ENCODE data around the gene SNX25. TPM values are rescaled to one million over a fixed set of nuclear protein-coding genes. Genes with fewer than 3 reads are reported as not detected.

Gene SNX25
- total RNA-seq, 4 donors from 2014 or later, result 36.9 to 71.3 (median 42.7) TPM

DNA sequence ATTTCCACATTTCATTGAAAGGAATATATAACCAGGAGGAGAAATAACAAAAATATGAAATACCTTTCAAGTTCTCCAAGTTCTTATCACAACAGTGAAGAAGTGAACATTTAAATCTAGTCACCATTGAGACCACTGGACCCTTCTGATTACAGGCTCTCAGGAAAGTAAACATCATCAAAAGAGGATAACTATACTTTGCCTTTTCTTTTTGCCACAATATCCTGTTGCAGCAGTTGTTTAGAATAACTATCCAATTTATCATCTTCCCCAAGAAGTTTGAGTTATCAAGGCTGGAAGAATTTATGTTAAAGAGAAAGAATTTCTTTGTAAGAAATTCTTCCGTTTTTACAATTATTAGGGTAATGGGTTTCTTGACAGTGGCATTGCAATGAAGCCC is 182.8 kb downstream of the SNX25 start:
- intact Hi-C loops (cut with DNase I), result no loop called here
- H3K27ac ChIP-seq, result no peak overlapping the region
- DNase-seq, result no peak
- whole genome bisulfite sequencing, 2 donors, result 94 to 97% methylated on average over 1 of the region's 1 CpG
- no peaks in the 10 kb centered on the region for H3K36me3 ChIP-seq
- H3K9me3 ChIP-seq, result no peaks in the 10 kb centered on the region
- H3K4me1 ChIP-seq, result peaks cover 0 to 7% of the 10 kb centered on the region in 2 donors
- no peaks in the 10 kb centered on the region for H3K27me3 ChIP-seq
- TF ChIP-seq POLR2A (IDR thresholded peaks at IDR 0.05), result no peak
- TF ChIP-seq, protein P1, sequence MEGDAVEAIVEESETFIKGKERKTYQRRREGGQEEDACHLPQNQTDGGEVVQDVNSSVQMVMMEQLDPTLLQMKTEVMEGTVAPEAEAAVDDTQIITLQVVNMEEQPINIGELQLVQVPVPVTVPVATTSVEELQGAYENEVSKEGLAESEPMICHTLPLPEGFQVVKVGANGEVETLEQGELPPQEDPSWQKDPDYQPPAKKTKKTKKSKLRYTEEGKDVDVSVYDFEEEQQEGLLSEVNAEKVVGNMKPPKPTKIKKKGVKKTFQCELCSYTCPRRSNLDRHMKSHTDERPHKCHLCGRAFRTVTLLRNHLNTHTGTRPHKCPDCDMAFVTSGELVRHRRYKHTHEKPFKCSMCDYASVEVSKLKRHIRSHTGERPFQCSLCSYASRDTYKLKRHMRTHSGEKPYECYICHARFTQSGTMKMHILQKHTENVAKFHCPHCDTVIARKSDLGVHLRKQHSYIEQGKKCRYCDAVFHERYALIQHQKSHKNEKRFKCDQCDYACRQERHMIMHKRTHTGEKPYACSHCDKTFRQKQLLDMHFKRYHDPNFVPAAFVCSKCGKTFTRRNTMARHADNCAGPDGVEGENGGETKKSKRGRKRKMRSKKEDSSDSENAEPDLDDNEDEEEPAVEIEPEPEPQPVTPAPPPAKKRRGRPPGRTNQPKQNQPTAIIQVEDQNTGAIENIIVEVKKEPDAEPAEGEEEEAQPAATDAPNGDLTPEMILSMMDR (IDR thresholded peaks at IDR 0.05), result no peak
- H3K4me3 ChIP-seq (replicated peaks in 1 of 3), result no peak overlapping the region

DNA sequence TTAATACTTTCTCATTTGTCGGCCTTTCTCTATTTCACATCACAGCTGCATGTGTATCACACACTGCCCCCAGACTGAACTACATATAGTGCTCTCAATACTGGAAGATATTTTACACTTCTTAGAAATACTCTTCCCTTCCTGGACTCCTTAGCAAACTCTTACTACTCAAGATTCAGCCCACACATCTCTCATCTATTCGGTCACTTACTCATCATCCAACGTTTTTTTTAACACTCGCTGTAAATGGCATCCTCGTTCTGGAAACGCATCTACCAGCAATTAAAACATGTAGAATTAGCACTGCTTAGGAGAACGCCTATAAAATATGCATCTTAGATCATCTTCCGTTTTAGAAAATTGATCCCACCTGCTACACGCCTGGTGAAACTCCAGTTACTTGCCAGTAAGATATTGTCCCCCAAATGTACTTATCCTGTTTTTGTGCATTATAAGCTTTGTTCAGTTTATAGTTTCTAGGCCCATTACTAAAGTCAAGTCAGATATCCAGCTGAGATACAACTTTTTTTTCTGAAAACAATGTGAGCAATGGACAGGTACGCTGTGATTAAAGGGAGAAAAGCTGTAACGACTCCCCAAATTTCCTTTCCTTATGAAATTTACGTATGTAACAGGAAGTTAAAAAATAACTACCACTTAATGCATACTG is 185.3 kb downstream of the SNX25 start:
- TF ChIP-seq POLR2A (IDR thresholded peaks at IDR 0.05), result no peak
- TF ChIP-seq, protein P1 (IDR thresholded peaks at IDR 0.05), result no peak
- peak overlapping the region in 1 of 3 donors; percentile 79 for H3K4me3 ChIP-seq (replicated peaks in 1 of 3)
- H3K27me3 ChIP-seq, result no peaks in the 10 kb centered on the region
- WGBS, 2 donors, result 75 to 86% methylated on average over 12 of the region's 12 CpGs
- no peaks in the 10 kb centered on the region for H3K9me3 ChIP-seq
- peak overlapping the region in 1 of 3 donors; percentile 99 for H3K27ac ChIP-seq
- no peak for DNase-seq
- H3K36me3 ChIP-seq, result peaks cover 0 to 2% of the 10 kb centered on the region in 2 donors
- peaks cover 12 to 15% of the 10 kb centered on the region in 2 donors for H3K4me1 ChIP-seq
- intact Hi-C loops (cut with DNase I), result loop anchor here (5.0 kb wide), 1 partner anchor 182 kb away; no protein-coding TSS in a partner anchor

DNA sequence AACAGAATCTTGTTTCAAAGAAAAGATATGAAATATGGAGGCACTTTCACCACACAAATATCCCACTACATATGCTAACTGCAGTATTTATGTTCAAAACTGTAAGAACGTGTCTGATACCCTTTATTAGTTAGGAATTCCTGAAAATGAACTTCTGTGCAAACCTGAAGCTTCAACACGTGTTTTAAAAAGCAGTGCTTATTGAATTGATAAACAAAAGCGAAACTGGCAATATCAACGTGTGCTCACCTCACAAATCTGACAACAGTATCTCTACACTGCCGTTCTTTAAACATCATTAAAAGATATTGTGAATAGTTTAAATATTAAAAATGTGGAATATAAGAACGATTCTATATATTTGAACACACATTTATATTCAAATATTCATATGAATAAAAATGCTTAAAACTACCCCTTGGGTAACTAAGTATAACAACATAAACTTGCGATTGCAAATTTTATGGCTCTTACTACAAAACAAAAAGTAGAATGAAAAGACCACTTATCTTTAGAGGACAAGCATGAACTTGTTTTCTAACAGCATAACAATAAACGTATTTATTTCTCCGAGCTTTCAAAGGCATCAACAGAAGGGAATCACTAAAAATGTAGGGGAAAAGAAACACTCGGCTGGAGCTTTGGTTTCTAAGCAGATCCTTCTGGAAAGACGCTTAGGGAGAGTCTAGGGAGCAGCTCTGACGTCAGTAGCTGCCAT is 186.0 kb downstream of the SNX25 start, which contains the start of gene LRP2BP:
Gene LRP2BP, minus strand, starts transcription at position 687 of the 718 bp plus-strand sequence. CDS start 17,738 bp downstream, outside the sequence.
- intact Hi-C loops (cut with DNase I), result loop anchor here (5.0 kb wide), 1 partner anchor 183 kb away; no protein-coding TSS in a partner anchor
- no peak for DNase-seq
- Histone ChIP-seq H3K9me3 (no peaks in the 10 kb centered on the region), H3K27me3 (no peaks in the 10 kb centered on the region), H3K27ac (peak within 1 kb of the TSS; percentile 98 to 99 (median 99)), H3K4me1 (peaks cover 12 to 15% of the 10 kb centered on the region in 2 donors), H3K4me3 (replicated peaks in 1 of 3) (peak within 1 kb of the TSS; percentile 52 to 93 (median 79)), H3K36me3 (peaks cover 2 to 6% of the 10 kb centered on the region in 2 donors)
- no peak for TF ChIP-seq POLR2A (IDR thresholded peaks at IDR 0.05)
- TF ChIP-seq, protein P1 (IDR thresholded peaks at IDR 0.05), result no peak
- WGBS, 2 donors, result 26 to 41% methylated on average over 12 of the region's 12 CpGs

DNA sequence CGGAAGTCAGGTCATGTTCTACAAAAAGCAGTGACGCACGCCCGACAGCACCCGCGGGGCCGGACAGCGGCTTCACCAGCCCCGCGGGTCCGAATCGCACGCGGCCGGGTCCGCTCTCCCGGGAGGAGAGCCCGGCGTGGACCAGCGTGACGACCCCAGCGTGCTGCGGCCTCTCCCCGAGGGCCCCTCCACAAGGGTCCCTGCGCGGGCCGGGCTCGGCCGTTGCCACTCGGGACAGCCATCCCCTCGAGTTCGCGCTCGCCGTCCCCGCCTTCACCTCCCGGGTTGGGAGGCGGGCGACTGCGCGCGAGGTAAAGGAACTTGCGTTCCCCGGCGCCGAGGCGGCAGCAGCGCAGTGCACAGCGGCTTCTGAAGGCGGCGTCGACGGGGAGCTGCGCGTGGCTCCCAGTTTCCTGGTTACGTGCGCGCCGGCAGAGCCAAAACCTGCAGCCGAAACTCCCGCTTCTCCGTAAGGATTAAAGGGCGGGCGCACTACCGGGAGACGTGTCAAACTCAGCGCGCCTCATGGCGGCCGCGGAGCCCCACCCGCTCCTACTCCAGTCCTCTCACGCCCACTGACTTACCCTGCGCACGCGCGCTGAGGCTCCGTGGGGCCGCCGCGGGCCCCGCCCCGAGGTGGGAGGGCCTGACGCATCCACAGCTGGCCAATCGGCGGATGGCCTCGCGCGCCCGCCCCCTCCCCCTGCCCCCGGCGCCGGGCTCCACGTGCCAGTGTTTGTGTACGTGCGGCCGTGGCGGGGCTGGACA is 186.7 kb downstream of the SNX25 start:
- Histone ChIP-seq H3K27ac (peak overlapping the region; percentile 98 to 99 (median 99)), H3K27me3 (no peaks in the 10 kb centered on the region), H3K4me3 (replicated peaks in 1 of 3) (peak overlapping the region; percentile 52 to 93 (median 79)), H3K36me3 (peaks cover 7% of the 10 kb centered on the region in 2 donors), H3K9me3 (no peaks in the 10 kb centered on the region), H3K4me1 (peaks cover 12 to 15% of the 10 kb centered on the region in 2 donors)
- 0 to 1% methylated on average over 15 to 33 of the region's 98 CpGs for WGBS, 2 donors
- intact Hi-C loops (cut with DNase I), result loop anchor here (5.0 kb wide), 1 partner anchor 184 kb away; no protein-coding TSS in a partner anchor
- peak; percentile 97 to 98 for DNase-seq
- peak; percentile 60 to 86 for TF ChIP-seq POLR2A (IDR thresholded peaks at IDR 0.05)
- TF ChIP-seq, protein P1 (IDR thresholded peaks at IDR 0.05), result no peak
